NCI-H345 (cell line): ENCODE measurements around the gene ABR.
"Not testable (repeated sequence)": the region's sequence is repeated elsewhere in the genome, so short reads cannot be mapped to it uniquely, and the experiment has no call there.

Experiments used
- DNase-seq: peaks from one replicate; lab custom pipeline; 2025; lab: John Stamatoyannopoulos, UW

Gene ABR

GRCh38 chr17:1008008-1008761 is 171.6 kb downstream of the ABR start:
- DNase-seq, result no peak

DNA sequence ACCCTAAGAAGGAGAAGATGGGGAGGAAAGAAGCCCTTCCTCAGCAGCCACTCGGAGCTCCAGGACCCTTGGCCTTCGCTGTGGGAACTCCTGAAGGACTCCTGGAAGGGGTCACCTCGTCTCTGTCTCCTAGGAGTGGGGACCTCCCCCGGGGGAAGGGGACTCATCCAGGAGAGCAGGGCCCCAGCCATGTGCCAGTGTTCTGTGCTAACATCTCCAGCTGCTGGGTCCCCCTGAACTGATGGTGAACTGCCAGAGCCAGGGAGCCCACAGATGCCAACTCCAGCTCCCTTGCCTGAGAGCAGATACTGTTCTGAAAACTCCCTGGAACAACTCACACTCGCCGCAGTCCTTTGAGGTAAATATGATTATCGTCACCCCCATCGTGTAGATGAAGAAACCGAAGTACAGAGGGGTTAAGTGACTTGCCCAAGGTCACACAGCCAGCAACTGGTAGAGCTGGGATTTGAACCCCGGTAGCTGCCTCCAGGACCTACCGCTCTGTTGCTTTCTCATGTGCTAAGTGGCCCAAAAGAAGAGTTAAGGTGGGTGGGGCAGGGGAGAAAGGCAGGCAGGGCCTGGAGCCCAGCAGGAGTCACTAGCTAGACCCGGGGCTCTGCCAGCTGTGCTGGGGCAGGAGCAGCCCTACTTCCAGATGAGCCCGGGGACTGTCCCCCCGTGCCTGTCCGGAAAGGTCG is 172.3 kb downstream of the ABR start:
- no peak for DNase-seq

DNA sequence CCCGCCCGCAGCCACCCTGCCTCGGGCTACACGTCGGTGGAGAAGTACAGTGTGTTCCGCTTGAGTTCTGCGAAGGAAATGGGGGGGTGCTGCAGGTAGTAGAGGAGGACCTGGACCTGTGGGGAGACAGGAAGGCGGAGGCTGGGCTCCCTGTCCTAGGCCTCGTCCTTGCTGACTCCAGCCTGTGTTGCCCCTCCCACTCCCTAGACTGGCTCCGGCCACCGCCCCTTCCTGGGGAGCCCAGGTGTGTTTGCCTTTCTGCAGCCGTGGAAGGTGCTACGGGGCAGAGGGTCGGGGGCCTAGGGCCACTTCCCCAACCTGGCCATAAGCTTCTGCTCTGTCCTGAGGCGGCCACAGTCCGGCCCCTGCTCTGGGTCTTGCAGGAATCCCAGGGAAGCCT is 173.7 kb downstream of the ABR start:
- DNase-seq, result no peak

DNA sequence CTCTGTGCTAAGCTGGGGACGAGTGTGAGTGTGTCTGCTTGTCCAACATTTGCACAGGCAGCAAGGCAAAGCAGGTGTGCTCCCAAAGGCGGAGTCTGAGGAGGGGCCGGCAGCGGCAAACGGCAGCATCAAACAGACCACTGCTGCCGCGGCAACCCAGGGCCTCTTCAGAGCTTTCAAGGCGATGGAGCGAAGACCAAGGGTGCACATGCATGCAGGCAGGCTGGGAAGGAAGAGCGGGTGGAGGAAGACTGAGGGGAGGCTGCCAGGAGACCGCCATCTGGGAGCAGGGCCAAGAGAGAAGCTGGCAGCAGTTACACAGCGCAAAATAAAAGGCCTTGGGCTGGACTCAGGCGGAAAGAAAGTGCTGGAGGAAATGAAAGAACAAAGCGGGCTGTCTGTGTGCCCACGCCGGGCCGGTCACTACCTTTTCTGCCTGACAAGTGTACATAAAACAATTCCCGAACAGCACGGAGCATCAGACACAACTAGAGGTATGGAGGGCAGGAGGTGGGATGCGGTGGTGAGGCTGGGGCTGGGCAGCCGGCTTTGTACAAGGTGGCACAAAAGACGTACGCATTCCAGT is 174.3 kb downstream of the ABR start:
- DNase-seq, result peak; percentile 23

DNA sequence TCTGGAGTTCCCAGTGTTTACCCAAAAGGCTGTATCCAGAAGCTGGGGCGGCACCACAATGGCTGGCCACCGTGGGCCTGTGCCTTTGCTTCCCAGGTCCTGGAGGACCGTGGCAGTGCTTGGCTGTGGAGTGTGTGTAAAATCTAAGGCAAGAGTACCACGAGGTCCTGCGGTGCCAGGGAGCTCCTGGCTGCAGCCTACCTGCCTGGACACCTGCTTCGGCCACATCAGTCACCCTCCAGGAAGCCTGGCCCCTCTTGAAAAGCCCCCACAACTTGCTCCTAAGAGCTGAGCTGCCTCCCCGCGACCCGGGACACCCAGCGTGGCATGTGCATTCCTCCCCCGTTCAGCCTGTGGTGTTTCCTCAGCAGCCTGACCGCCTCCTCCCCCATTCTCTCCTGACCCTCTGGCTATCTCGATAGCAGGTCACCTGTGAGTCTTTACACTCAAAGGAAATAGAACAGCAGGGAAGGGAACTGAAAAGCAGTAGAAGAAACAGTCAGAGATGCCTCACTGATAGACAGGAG is 174.9 kb downstream of the ABR start:
- no peak for DNase-seq

DNA sequence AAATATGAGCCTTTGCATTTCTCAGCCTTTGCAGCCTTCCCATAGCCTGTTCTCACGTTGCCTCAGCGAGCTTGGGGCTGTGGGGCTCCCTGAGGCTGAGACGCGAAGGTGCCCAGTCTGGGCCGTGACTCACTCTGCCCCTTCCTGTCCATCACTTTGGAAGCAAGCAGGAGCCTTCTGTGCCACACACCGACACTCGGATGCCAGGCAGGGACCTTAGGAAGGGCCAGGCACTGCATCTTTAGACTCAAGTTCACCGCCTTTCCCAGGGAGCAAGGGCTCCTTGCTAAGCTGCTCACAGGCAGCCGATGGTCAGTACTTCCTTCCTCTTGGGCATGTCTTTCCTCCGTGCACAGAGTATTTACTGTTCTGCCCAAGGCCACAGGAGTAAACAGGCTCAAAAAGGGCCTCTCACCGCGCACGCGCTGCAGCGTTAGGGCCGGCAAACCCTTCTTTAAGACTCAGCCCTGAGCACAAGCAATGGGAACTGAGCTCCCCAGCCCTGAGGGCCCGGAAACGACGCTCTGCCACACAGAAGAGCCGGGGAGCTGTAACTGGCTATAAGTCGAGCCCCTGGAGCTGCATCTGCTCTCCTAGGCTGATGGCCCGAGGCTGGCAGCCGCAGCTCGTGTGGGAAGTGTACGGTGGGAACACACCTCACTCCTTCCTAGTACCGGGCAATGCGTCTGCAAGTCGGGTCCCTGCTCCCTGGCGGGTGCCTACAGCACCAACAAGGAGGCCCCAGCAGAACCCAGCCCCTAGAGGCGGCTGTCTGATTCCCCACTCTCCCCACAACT is 175.6 kb downstream of the ABR start:
- DNase-seq, result no peak

DNA sequence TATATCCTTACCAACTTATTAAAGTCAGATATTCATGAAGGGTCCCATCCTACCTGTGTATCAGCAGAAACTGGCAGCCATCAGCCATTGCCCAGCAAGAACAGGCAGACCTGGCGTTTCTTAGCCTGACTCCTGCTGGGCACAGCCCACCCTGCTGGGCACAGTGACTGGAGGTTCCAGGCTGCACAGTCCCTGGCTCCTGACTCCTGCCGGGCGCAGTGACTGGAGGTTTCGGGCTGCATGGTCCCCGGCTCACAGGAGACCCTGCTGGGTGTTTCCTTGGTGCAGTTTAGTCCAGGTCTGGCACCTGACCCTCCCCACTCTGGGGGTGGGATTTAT is 176.2 kb downstream of the ABR start:
- DNase-seq, result no peak

DNA sequence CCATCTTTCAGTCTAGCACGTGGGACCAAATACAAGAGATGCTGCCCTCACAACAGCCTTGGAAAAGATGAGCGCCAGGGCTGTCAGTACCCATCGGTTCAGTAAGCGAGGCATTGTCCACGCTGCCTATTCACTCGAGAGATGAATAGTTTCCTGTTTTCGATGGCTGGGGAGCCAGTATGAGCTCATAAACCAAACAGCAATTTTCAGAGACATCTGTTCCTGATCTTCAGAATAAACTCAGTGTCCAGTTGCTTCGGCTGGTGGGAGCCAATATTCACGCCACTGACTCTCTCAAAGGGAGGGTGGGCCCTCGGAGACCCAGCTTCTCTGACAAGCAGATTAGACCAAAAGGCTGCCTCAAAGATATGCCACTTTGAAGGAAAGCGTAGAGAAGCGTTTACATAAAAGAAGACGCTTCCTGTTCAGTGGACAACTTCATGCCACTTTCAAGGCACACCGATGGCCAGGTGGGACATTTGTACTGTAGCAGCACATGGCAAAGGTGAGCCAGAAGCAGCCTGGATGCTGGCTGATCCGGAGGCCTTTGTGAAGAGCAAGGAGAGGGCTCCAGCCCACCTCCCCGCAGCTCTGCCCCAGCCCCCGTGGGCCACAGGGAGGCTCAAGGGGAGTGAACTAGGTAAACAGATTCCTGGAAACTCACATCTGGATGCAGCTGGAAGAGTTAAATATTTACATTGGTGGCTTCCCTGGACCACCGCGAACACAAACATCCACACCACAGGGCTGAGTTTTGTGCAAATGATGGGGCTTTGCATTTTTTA is 176.8 kb downstream of the ABR start:
- no peak for DNase-seq

- no peak for DNase-seq
These were observed 177.4 kb downstream of the ABR start for GRCh38 chr17:1002412-1002753.

GRCh38 chr17:1001640-1002411 is 178.0 kb downstream of the ABR start:
- no peak for DNase-seq

- no peak for DNase-seq
These were observed 179.0 kb downstream of the ABR start for GRCh38 chr17:1000597-1001461.

DNA sequence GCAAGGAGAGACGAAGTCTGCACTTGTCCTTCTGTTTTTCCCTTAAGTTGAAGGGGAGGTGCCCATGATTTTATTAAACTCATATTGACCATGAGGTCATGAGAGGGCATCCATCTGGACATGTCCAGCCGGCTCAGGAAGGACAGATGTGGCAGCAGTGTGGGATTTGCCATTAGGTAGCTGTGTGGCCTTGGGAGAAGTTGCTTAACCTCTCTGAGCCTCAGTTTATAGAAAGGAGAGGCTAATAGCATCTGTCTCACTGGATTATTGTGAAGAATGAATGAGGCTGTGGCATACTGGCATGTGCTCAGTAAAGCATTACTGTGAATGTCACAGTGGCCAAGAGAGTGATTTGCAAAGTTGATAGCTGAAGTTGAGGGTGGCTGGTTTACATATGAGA is 181.7 kb downstream of the ABR start:
- no peak for DNase-seq

DNA sequence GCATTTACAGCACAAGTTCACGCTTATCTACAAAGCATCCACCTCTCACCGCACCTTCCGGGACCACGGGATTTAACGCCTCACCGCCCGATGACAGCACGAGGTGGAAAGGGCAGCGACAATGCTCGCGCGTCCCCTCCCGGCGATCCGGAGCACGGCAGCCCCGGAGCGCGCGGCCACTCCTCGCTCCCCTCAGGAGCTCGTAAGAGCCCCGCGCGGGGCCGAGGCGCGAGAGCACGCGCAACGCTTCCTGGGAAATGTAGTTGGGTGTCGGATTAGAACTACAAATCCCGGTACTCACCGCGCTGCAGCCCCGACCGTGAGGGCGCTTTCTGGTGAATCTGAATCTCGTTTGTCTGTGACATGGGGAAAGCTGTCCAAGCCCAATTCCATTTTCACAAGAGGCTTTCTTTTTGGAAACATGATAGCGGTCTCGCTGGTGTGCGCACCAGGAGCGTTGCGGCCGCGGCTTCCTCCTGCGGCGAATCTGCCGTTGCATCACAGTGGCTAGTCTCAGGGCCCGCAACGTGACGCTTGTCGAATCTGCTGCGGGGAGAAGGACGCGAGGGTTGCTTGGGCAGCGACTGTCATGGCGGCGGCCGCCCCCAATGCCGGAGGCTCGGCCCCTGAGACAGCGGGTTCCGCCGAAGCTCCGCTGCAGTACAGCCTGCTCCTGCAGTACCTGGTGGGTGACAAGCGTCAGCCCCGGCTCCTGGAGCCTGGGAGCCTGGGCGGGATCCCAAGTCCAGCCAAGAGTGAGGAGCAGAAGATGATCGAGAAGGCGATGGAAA is 183.0 kb downstream of the ABR start, which contains the start of gene TIMM22:
TIMM22 (plus strand) TSS at position 576 of the 791 bp plus-strand sequence; CDS start at position 590, 14 bp downstream.
- peak; percentile 96 for DNase-seq

- DNase-seq, result not testable (repeated sequence)
These were observed 184.5 kb downstream of the ABR start for GRCh38 chr17:995324-995723.

DNA sequence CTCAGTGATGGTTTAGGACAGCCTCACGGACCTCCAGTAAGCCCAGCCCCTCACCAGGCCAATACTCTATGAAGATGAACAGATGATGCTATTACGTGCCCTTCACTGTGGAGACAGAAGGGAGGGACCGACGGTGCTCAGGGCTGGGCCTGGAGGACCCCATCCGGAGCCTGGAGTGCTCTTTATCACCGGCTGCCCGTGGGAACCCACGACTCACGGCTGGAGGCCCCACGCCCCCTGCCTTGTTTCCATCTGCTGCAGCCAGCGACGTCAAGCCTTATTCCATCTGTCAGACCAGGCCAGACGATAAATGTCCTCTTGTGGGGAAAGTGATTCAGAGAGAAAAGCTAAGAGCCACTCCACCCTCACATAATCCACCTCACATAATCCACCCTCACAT is 186.8 kb downstream of the ABR start:
- DNase-seq, result no peak

GRCh38 chr17:988561-988960 is 191.2 kb downstream of the ABR start:
- DNase-seq, result no peak

DNA sequence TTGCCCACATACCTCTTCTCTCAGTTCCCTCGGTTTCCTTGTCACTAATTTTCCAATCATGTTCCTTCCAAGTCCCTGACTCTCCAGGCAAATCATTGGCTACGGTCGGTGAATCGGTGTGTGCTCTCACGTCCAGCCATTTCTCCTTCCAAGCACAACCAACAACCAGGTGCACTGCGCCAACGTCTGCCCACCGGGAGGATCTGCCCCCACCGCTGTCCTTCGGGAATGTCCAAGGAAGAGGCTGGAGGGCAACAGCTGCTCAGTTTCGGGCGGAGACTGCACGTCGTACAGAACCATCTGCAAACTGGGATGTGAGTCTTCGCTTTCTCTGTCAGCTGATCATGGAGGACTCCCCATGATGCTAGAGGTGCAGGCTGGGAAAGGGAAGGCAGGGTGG is 191.8 kb downstream of the ABR start:
- no peak for DNase-seq

DNA sequence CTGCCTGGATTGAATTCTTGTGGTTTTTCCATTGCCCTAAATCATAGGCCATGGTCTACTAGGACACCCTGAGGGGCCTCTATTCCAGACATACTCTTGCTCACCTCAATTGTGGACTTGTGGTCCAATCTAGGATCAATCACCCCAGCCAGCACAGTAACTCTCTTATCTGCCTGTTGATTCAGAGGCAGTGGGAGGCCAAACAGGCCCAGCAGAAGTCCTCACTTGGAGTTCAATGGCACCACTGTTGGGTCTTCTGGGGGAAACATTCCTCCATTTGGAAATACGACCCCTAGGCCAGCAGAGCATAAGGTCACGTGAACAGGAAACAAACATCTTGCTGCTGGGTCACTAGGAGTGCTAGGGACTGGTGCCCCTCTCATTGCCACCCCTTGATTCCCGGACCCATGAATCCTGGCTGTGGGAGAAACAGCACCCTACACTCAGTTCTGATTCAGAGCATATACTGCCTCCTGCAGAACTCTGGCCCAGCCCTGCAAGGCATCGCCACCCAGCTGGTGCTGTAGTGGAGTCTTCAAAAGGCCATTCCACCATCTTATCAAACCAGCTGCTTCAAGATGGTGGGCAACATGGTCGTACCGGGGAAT is 193.4 kb downstream of the ABR start:
- DNase-seq, result no peak

- DNase-seq, result no peak
These were observed 195.9 kb downstream of the ABR start for GRCh38 chr17:983921-984320.
